ENCODE data around the gene ACAA2.
"Not testable (repeated sequence)": the region's sequence is repeated elsewhere in the genome, so short reads cannot be mapped to it uniquely, and the experiment has no call there.

ACAA2 gene

GRCh38 chr18:49844903-49845302 is 31.6 kb upstream of the ACAA2 start:
- no peak for DNase-seq (ENCODE audit: low spot score)

- DNase-seq (ENCODE audit: low spot score) = no peak
Observed at GRCh38 chr18:49843778-49844625, 30.7 kb upstream of the ACAA2 start.

- no peak for DNase-seq (ENCODE audit: low spot score)
Observed at GRCh38 chr18:49843131-49843530, 29.8 kb upstream of the ACAA2 start.

DNA sequence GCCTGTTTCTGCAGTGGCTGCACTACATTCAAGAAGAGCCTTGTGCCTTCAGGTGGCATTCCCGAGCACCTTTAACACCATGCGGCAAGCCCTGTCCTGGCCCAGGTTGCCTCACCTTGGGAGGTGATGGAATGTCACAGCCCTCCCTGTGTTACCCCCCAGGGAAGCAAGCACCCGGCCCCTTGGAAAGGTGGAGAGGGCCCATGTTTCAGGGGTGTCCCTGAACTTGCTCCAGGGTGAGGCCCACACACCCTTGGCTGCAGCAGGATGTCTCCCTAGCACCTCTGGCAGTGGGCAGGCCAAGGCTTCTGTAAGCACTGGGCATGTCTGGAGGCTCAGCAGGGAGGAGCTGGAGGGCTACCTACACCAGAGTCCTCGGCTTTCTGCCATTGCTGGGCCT is 29.3 kb upstream of the ACAA2 start:
- DNase-seq (ENCODE audit: low spot score) = no peak

DNA sequence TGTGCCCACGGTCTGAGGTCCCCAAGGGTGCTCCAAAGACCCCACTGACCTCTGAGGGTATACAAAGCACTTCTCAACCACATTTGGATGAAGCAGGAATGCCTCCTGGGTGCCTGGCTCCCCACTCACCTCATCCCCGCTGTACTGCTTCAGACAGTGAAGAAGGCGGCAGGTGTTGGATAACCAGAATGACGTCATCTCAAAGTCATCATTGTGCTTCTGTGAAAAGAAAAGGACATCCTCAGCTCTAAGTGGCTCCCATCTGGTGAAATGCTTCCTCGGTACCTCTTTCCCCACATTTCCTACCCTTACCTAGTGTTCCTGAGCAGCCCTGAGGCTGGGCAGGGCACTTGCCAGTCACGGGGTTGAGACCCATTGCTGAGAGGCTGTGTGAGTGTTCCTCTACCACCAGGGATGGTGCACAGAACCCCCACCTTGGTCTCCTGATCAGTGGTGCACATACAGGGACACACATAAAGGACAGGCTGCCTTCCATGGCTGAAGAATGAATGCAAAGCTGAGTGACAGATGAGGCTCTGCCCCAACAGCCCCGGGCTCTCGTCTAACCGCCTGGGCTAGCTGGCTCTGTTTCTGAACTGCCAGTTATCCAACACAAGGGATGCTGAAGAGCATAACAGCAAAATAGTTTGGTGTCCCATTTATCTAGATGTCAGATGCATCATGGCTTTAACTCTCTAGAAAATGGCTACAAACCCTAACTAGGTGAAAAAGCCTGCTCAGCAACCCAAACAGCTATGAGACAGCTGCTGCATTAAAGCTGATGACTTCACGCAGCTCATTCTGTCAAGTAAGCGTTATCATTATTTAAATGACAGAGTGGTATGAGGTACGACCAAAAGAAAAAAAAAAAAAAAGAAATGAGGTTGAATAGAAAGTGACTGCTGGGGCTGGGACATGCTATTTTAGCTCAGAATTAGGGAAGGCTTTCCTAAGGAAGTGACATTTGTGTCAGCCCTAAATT is 28.2 kb upstream of the ACAA2 start:
- DNase-seq (ENCODE audit: low spot score) = no peak

- DNase-seq (ENCODE audit: low spot score) = no peak
Observed at GRCh38 chr18:49839012-49839411, 25.7 kb upstream of the ACAA2 start.

- no peak for DNase-seq (ENCODE audit: low spot score)
Observed at GRCh38 chr18:49838381-49838780, 25.0 kb upstream of the ACAA2 start.

DNA sequence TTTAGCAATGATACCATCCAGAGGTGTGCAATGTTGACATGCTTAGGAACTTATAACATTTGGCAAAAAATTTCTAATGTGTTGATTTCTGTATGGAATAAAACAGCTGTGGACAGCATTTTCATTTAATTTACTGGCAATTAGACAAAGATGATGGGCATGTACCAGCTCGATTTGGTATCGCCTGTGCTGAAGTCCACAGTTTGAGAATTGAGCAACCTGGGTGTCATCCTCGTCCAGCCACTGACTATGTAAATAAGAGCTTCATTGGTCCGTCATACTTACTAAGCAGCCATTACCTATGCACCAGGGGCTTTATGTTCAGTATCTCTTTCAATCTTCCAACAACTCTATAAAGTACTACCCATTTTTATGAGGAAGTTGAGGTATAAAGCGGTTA is 24.6 kb upstream of the ACAA2 start:
- DNase-seq (ENCODE audit: low spot score) = no peak

DNA sequence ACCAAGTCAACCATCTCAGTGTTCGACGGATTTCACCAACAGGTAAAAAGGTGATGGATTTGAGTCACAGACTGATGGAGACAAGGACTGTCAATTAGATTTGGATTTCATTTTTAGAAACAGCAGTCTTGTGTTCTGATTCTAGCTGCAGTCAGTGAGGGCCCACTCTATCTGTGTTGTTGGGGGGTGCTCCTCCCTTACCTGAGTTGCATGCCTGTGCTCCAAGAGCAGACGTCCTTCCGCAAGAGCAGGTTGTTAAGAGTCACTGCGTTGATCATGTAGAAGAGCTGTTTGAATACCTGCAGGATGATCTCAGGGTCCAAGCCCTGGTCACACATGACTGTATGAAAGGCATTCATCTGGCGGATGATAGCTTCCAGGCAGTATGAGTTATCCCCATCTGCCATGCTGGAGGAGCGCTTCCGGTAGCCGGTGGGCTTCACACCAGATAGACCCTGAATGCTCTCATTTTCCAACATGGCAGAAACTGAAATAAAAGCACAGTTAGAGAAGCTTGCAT is 24.0 kb upstream of the ACAA2 start:
- DNase-seq (ENCODE audit: low spot score) = not testable (repeated sequence)

GRCh38 chr18:49835405-49835804 is 22.1 kb upstream of the ACAA2 start:
- no peak for DNase-seq (ENCODE audit: low spot score)

- no peak for DNase-seq (ENCODE audit: low spot score)
Observed at GRCh38 chr18:49834258-49834657, 20.9 kb upstream of the ACAA2 start.

DNA sequence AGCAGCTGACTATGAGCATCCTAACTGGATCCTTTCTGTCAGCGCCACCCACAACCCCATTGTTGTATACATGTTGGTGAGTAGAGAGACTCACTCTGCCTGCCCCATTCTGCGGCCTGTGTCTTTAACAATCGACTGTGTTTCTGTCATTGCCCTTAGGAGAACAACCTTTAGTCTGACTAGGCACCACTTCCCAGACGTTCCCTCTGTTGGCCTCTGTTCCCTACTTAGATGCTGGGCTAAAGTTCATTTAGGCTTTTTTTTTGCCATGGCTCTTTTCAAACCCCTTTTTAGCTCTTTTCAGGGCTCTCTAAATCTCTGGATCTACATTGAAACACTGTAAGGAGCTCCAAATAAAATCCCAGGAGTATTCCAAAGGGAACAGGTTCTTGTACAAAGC is 20.5 kb upstream of the ACAA2 start:
- DNase-seq (ENCODE audit: low spot score) = no peak

DNA sequence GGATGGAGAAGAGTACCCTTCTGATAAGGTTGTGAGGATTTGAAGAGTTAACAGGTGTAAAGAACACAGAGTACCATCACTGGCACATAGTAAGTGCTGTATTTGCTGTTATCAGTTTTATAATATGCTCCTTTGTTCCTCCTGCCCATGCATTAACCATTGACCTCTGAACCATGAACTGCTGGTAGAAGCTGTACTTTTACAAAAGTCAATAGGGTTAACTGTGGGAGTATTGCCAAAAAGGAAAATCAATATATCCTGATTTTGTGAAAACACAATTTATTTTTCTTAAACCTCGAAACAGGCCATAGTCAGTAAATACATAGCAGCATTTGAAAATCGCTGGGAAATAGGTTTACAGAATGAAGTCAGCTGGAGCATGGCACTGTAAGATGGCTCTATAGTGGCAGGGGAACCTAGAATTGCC is 18.9 kb upstream of the ACAA2 start:
- DNase-seq (ENCODE audit: low spot score) = no peak

- DNase-seq (ENCODE audit: low spot score) = no peak
Observed at GRCh38 chr18:49827996-49828395, 14.7 kb upstream of the ACAA2 start.

DNA sequence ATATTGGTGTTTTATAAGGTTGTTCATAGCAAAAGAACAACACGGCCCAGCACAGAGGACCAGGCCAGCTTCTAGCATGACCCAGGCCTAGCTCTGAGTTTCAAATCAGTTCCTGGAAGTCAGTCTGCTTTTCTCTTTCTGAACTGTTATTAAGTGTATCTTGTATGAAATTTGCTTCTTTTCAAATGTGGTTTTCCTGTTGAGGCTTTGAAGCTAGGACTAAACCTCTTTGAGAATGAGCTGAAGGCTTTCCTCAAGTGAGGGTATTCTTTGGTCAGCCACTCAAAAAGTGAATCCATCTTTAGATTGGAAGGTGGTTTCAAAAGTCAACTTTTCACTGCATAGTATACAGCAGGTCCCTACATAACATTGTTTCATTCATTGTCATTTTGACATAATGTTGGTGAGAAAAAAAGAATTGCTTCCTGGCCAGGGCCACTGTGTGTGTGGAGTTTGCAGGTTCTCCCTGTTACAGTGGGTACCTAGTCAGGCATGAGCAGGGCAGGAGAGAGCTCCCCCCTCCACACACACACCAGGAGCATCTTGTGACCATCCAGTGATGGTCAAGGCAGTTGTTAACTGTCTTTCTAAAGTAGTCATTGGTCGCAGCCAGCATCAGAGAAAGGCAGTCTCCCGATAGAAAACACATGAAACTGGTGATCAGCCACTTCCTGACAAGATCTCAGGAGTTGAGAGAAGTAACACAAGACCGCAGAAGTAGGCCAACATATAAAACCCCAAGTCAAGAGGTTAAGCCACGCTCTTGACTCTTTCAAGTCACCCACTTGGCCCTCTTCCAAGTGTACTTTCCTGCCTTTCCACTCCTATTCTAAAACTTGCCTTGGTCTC is 6.7 kb upstream of the ACAA2 start:
- peak; percentile 62 for DNase-seq (ENCODE audit: low spot score)

- no peak for DNase-seq (ENCODE audit: low spot score)
Observed at GRCh38 chr18:49819071-49819662, 5.8 kb upstream of the ACAA2 start.

- DNase-seq (ENCODE audit: low spot score) = no peak
Observed at GRCh38 chr18:49817947-49818346, 4.6 kb upstream of the ACAA2 start.

- no peak for DNase-seq (ENCODE audit: low spot score)
Observed at GRCh38 chr18:49815927-49816326, 2.6 kb upstream of the ACAA2 start.

DNA sequence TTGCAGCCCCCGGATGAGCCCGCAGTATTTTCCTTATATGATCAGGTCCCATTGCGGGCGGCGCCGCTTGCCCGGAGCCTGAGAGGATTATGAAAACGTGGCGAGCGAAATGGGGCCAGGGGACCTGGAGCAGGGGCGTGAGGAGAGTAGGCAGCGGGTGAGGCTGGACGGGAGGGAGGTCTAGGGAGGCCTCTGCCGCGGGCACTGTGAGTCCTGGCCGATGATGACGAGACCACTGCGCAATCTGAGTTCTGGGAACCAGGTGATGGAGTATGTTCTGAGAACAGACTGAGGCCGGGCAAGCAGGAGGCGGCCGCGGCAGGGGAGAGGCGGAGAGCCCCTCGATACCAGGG is 790 bp upstream of the ACAA2 start:
- DNase-seq (ENCODE audit: low spot score) = peak; percentile 64

DNA sequence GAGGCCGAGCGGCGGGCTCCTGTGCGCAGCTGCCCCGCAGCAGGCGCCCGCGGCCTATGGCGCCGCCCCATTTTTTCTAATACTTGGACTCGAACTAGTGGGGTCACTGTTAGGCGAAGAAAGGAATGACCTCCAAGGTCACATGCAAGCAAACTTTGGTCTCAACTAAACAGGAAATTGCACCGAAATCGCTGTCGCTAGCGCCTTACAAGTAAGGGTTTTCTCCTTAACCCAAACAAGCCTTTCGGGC is 339 bp downstream of the ACAA2 start:
- no peak for DNase-seq (ENCODE audit: low spot score)

DNA sequence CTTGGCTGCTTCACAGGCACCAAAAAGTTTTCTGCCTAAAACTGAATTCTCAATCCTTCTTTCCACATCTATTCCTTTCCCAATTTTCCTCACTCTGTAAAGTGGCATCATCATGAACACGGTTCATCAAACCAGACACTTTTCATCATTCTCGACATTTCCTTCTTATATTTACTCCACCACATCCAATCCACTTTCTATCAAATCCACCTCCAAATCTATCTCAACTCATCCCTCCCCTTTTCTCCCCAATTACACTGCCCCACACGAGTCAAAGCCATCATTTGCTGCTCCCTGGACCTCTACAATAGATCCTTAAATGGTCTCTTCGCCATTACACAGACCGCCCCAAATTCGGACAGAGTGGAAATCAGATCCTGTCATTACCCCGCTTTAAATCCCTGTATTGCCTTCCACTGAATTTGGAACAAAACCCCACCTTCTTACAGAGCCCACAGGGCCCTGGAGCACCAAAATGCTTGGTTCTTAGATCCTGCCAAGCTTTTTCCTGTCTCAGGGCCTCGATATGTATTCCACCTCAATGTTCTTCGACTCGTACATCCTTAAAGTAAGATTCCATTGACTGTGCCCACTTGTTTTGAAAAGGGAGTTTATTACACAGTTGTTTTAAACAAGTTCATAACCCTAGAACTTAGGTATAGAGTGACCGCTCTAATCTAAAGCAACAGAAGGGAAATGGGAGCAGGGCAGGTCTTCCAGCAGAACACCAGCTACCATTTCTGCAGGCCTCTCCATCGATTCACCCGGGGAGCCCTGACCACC is 856 bp downstream of the ACAA2 start:
- DNase-seq (ENCODE audit: low spot score) = no peak

Data from activated CD4-positive, alpha-beta T cell treated with anti-CD3 and anti-CD28 coated beads, Interleukin-2, Interleukin-4, amounts not matched to agents 100 ng/mL and 50 ng/mL, durations not matched to agents 16 hours and 8 hours (primary cell).